Measurements from ENCODE around the gene UMAD1.
A peak's percentile ranks its signal among the peaks of the same experiment; 100 is the strongest.

Gene UMAD1

DNA sequence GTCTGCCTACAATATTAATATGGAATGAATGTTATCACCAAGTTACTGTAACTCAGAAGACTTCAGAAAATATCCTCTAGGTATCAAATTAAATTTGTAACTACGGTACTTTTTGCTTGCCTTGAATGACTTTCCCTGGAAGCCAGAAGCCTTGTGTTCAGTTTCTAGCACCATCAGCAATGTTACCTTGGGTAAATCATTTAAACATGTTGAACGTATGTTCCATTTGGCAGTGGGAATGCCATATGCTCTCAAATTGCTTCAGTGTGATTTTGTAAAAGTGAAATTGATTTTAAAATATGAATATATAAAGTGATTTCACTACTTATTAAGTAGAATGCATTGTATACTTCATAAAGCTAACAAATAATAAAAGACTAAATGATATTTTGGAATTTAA, 66.7 kb downstream of the UMAD1 start:
- H3K79me1 ChIP-seq (ENCODE audit: low read length), result peaks cover 4% of the 10 kb centered on the region
- H3K4me3 ChIP-seq (ENCODE audit: low read depth, low read length), result no peak overlapping the region
- H4K12ac ChIP-seq (ENCODE audit: low read depth, low read length), result no peak overlapping the region
- H3K23ac ChIP-seq (ENCODE audit: low read length), result no peak overlapping the region
- H3K4ac ChIP-seq (ENCODE audit: low read depth, low read length), result no peak overlapping the region
- H3K79me2 ChIP-seq (ENCODE audit: control insufficient read depth, insufficient read depth, low read length, poor library complexity), result no peaks in the 10 kb centered on the region
- no peak overlapping the region for H4K91ac ChIP-seq (ENCODE audit: low read depth, low read length)
- DNase-seq, result no peak
- peak overlapping the region; percentile 83 for H2BK120ac ChIP-seq (ENCODE audit: insufficient read depth, low read length, poor library complexity)
- no peak overlapping the region for H3K14ac ChIP-seq (ENCODE audit: low read length)
- no peaks in the 10 kb centered on the region for H3K27me3 ChIP-seq (ENCODE audit: insufficient read depth, low read length)
- no peak overlapping the region for H2AK5ac ChIP-seq (ENCODE audit: low read length)
- WGBS (ENCODE audit: extremely low coverage, insufficient coverage, insufficient read length), result no CpG with 5 or more reads among the region's 2 CpGs
- peak overlapping the region; percentile 90 for H3K27ac ChIP-seq (ENCODE audit: low read depth, low read length)
- no peak overlapping the region for H3K4me2 ChIP-seq (ENCODE audit: low read length)
- peaks cover 0 to 6% of the 10 kb centered on the region in 2 experiments for H3K4me1 ChIP-seq (ENCODE audit: control insufficient read depth in 1 of 2, insufficient read depth in 2 of 2, low read length in 2 of 2)
- H2BK5ac ChIP-seq (ENCODE audit: low read depth, low read length, poor library complexity), result peak overlapping the region; percentile 68
- H2AFZ ChIP-seq (ENCODE audit: insufficient read depth, low read length, poor library complexity), result no peak overlapping the region
- no peaks in the 10 kb centered on the region for H3K36me3 ChIP-seq (ENCODE audit: control insufficient read depth in 1 of 2, insufficient read depth in 2 of 2, low read length in 2 of 2)
- no peaks in the 10 kb centered on the region for H3K9me3 ChIP-seq (ENCODE audit: insufficient read depth, low read depth, low read length)
- H4K8ac ChIP-seq (ENCODE audit: low read depth, low read length), result no peak overlapping the region
- H3K18ac ChIP-seq (ENCODE audit: low read length), result no peak overlapping the region
- no peak overlapping the region for H3K9ac ChIP-seq (ENCODE audit: low read length)
- H2BK12ac ChIP-seq (ENCODE audit: low read length), result peak overlapping the region; percentile 71

DNA sequence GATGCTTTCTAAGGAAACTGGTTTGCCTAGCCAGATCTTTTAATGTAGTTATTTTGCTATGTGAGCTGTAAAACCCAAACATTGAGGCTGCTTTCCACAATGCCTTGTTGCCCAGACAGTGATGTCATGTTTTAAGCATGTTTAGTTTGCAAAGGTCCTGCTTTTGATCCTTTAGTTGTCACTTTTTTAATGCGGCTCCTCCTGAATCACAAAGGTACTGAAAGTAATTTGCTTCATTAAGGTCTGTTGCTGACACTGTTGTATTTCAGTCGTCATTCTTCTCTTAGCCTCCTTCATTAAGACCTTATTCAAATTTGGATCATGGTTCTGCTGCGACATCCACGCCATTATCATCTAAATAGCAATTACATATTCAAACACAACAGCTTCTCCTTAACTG, 67.3 kb downstream of the UMAD1 start:
- DNase-seq, result peak in 1 of 2 donors; percentile 39
- no peak overlapping the region for H3K18ac ChIP-seq (ENCODE audit: low read length)
- H4K91ac ChIP-seq (ENCODE audit: low read depth, low read length), result no peak overlapping the region
- no peak overlapping the region for H3K4ac ChIP-seq (ENCODE audit: low read depth, low read length)
- no peak overlapping the region for H3K9ac ChIP-seq (ENCODE audit: low read length)
- no peak overlapping the region for H4K12ac ChIP-seq (ENCODE audit: low read depth, low read length)
- H2AK5ac ChIP-seq (ENCODE audit: low read length), result no peak overlapping the region
- no peak overlapping the region for H3K14ac ChIP-seq (ENCODE audit: low read length)
- H4K8ac ChIP-seq (ENCODE audit: low read depth, low read length), result no peak overlapping the region
- H2BK5ac ChIP-seq (ENCODE audit: low read depth, low read length, poor library complexity), result no peak overlapping the region
- WGBS (ENCODE audit: extremely low coverage, insufficient coverage, insufficient read length), result no CpG with 5 or more reads among the region's 4 CpGs
- H3K23ac ChIP-seq (ENCODE audit: low read length), result no peak overlapping the region
- no peaks in the 10 kb centered on the region for H3K9me3 ChIP-seq (ENCODE audit: insufficient read depth, low read depth, low read length)
- H3K4me2 ChIP-seq (ENCODE audit: low read length), result no peak overlapping the region
- peaks cover 0 to 4% of the 10 kb centered on the region in 2 experiments for H3K4me1 ChIP-seq (ENCODE audit: control insufficient read depth in 1 of 2, insufficient read depth in 2 of 2, low read length in 2 of 2)
- H2AFZ ChIP-seq (ENCODE audit: insufficient read depth, low read length, poor library complexity), result no peak overlapping the region
- no peaks in the 10 kb centered on the region for H3K27me3 ChIP-seq (ENCODE audit: insufficient read depth, low read length)
- H2BK120ac ChIP-seq (ENCODE audit: insufficient read depth, low read length, poor library complexity), result no peak overlapping the region
- H3K27ac ChIP-seq (ENCODE audit: low read depth, low read length), result peak overlapping the region; percentile 40
- no peak overlapping the region for H3K4me3 ChIP-seq (ENCODE audit: low read depth, low read length)
- no peaks in the 10 kb centered on the region for H3K79me2 ChIP-seq (ENCODE audit: control insufficient read depth, insufficient read depth, low read length, poor library complexity)
- H2BK12ac ChIP-seq (ENCODE audit: low read length), result no peak overlapping the region
- H3K36me3 ChIP-seq (ENCODE audit: control insufficient read depth in 1 of 2, insufficient read depth in 2 of 2, low read length in 2 of 2), result no peaks in the 10 kb centered on the region
- H3K79me1 ChIP-seq (ENCODE audit: low read length), result peaks cover 4% of the 10 kb centered on the region

DNA sequence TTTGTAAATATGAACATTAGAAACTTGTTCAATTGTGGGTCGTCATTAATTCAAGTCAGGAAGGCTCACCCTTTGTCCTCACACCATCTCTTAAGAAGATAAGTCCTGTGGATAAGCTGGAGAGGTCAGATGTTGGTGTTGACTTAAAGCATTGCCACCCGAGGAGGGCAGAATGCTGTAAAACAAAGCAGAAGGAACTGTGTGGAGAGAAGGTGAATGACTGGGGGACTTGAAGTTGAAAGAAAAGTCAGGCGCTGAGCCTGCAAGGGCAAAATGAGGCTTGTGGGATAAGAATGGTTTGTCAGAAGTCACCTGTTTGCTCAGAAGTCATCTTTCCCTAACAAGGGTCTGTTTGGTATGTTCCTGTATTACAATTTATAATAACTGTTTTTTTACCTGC, 68.7 kb downstream of the UMAD1 start:
- Histone ChIP-seq H2AK5ac (ENCODE audit: low read length) (no peak overlapping the region), H3K36me3 (ENCODE audit: control insufficient read depth in 1 of 2, insufficient read depth in 2 of 2, low read length in 2 of 2) (no peaks in the 10 kb centered on the region), H2BK120ac (ENCODE audit: insufficient read depth, low read length, poor library complexity) (peak overlapping the region; percentile 63), H3K27ac (ENCODE audit: low read depth, low read length) (peak overlapping the region; percentile 5), H3K4me2 (ENCODE audit: low read length) (no peak overlapping the region), H4K12ac (ENCODE audit: low read depth, low read length) (peak overlapping the region; percentile 36), H4K91ac (ENCODE audit: low read depth, low read length) (peak overlapping the region; percentile 18), H2BK5ac (ENCODE audit: low read depth, low read length, poor library complexity) (peak overlapping the region; percentile 79), H3K4ac (ENCODE audit: low read depth, low read length) (peak overlapping the region; percentile 75), H3K27me3 (ENCODE audit: insufficient read depth, low read length) (no peaks in the 10 kb centered on the region), H3K79me2 (ENCODE audit: control insufficient read depth, insufficient read depth, low read length, poor library complexity) (no peaks in the 10 kb centered on the region), H3K9me3 (ENCODE audit: insufficient read depth, low read depth, low read length) (no peaks in the 10 kb centered on the region), H3K4me1 (ENCODE audit: control insufficient read depth in 1 of 2, insufficient read depth in 2 of 2, low read length in 2 of 2) (peaks cover 0 to 4% of the 10 kb centered on the region in 2 experiments), H3K18ac (ENCODE audit: low read length) (peak overlapping the region; percentile 82), H3K9ac (ENCODE audit: low read length) (no peak overlapping the region), H3K4me3 (ENCODE audit: low read depth, low read length) (no peak overlapping the region), H3K14ac (ENCODE audit: low read length) (no peak overlapping the region), H3K23ac (ENCODE audit: low read length) (no peak overlapping the region), H4K8ac (ENCODE audit: low read depth, low read length) (peak overlapping the region; percentile 60), H2BK12ac (ENCODE audit: low read length) (peak overlapping the region; percentile 84), H2AFZ (ENCODE audit: insufficient read depth, low read length, poor library complexity) (peak overlapping the region; percentile 9), H3K79me1 (ENCODE audit: low read length) (peaks cover 4% of the 10 kb centered on the region)
- no CpG with 5 or more reads among the region's 3 CpGs for WGBS (ENCODE audit: extremely low coverage, insufficient coverage, insufficient read length)
- no peak for DNase-seq

DNA sequence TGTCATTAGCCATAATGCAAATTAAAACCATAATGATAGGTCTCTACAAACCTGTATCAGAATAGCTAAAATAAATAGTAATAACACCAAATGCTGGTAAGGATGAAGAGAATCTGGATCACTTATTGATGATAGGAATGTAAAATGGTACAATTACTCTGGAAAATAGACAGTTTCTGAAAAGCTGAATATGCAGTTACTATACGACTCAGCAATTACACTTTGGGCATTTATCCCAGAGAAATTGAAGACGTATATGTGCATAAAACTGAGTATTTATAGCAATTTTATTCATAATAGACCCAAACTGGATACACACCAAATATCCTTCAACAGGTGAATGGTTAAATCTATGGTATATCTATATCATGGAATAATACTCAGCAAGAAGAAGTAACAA, 69.9 kb downstream of the UMAD1 start:
- Histone ChIP-seq H4K91ac (ENCODE audit: low read depth, low read length) (no peak overlapping the region), H3K14ac (ENCODE audit: low read length) (no peak overlapping the region), H3K36me3 (ENCODE audit: control insufficient read depth in 1 of 2, insufficient read depth in 2 of 2, low read length in 2 of 2) (no peaks in the 10 kb centered on the region), H3K4me1 (ENCODE audit: control insufficient read depth in 1 of 2, insufficient read depth in 2 of 2, low read length in 2 of 2) (peaks cover 0 to 4% of the 10 kb centered on the region in 2 experiments), H2BK5ac (ENCODE audit: low read depth, low read length, poor library complexity) (no peak overlapping the region), H4K12ac (ENCODE audit: low read depth, low read length) (no peak overlapping the region), H3K18ac (ENCODE audit: low read length) (no peak overlapping the region), H2BK12ac (ENCODE audit: low read length) (no peak overlapping the region), H3K23ac (ENCODE audit: low read length) (no peak overlapping the region), H3K27me3 (ENCODE audit: insufficient read depth, low read length) (no peaks in the 10 kb centered on the region), H3K9me3 (ENCODE audit: insufficient read depth, low read depth, low read length) (no peaks in the 10 kb centered on the region), H2AFZ (ENCODE audit: insufficient read depth, low read length, poor library complexity) (no peak overlapping the region), H3K4me3 (ENCODE audit: low read depth, low read length) (no peak overlapping the region), H3K79me2 (ENCODE audit: control insufficient read depth, insufficient read depth, low read length, poor library complexity) (no peaks in the 10 kb centered on the region), H3K9ac (ENCODE audit: low read length) (no peak overlapping the region), H3K27ac (ENCODE audit: low read depth, low read length) (no peak overlapping the region), H3K4me2 (ENCODE audit: low read length) (no peak overlapping the region), H2BK120ac (ENCODE audit: insufficient read depth, low read length, poor library complexity) (no peak overlapping the region), H4K8ac (ENCODE audit: low read depth, low read length) (no peak overlapping the region), H3K79me1 (ENCODE audit: low read length) (peaks cover 4% of the 10 kb centered on the region), H2AK5ac (ENCODE audit: low read length) (no peak overlapping the region), H3K4ac (ENCODE audit: low read depth, low read length) (no peak overlapping the region)
- WGBS (ENCODE audit: extremely low coverage, insufficient coverage, insufficient read length), result no CpG with 5 or more reads among the region's 2 CpGs
- no peak for DNase-seq

Data from trophoblast cell (in vitro differentiated cells and primary cell).